CD8-positive, alpha-beta memory T cell (primary cell): Measurements from ENCODE around the gene IGSF10. TPM values are rescaled to one million over a fixed set of nuclear protein-coding genes. Genes with fewer than 3 reads are reported as not detected.
"Not testable (repeated sequence)": the region's sequence is repeated elsewhere in the genome, so short reads cannot be mapped to it uniquely, and the experiment has no call there.

Experiments
- CTCF ChIA-PET: fragments of 350-600 bp; sonication (Branson Sonifier 250); formaldehyde crosslinking; loops from one replicate; lab custom pipeline; 2021; ENCODE audit warnings: antibody characterized with exemption; lab: Charles Lee
- POLR2A ChIA-PET: fragments of 350-600 bp; sonication (Branson Sonifier 250); formaldehyde crosslinking; loops from one replicate; lab custom pipeline; 2021; ENCODE audit warnings: antibody characterized with exemption; lab: Charles Lee
- DNase-seq, 5 donors: peaks; one replicate each; pipeline versions ENCODE4 v3.0.0 to v3.0.0-alpha.2; 2020 to 2022; ENCODE audit warnings: mixed read lengths in 1 of 5
- H3K27ac ChIP-seq: one replicate; pipeline ENCODE4 v1.7.0; 2013; ENCODE audit warnings: low read depth, mild to moderate bottlenecking, low read length, moderate library complexity
- H3K27me3 ChIP-seq: 2 replicates; pipeline ENCODE4 v1.7.0; 2013; ENCODE audit warnings: low read length, mild to moderate bottlenecking; ENCODE audit not compliant: insufficient read depth, poor library complexity, severe bottlenecking
- H3K36me3 ChIP-seq: 2 replicates; pipeline ENCODE4 v1.7.0; 2013; ENCODE audit warnings: mild to moderate bottlenecking, low read length, moderate library complexity; ENCODE audit not compliant: insufficient read depth
- H3K4me1 ChIP-seq: 2 replicates; pipeline ENCODE4 v1.7.0; 2013; ENCODE audit warnings: mild to moderate bottlenecking, low read length, moderate library complexity; ENCODE audit not compliant: insufficient read depth
- H3K4me3 ChIP-seq: 2 replicates; pipeline ENCODE4 v1.7.0; 2013; ENCODE audit warnings: mild to moderate bottlenecking, low read length
- H3K9me3 ChIP-seq: 2 replicates; pipeline ENCODE4 v1.7.0; 2013; ENCODE audit warnings: mild to moderate bottlenecking, low read length
- H3K27ac Mint-ChIP-seq, 8 donors: one replicate each; pipeline ENCODE4 v1.8.0; 2020 to 2021; ENCODE audit warnings: mixed read lengths in 8 of 8, mild to moderate bottlenecking in 6 of 8, inconsistent platforms in 3 of 8, moderate library complexity in 3 of 8
- H3K27me3 Mint-ChIP-seq, 2 donors: one replicate each; pipeline ENCODE4 v1.8.0; 2020 to 2021; ENCODE audit warnings: mixed read lengths in 2 of 2, mild to moderate bottlenecking in 1 of 2, moderate library complexity in 1 of 2
- H3K36me3 Mint-ChIP-seq, 3 donors: one replicate each; pipeline ENCODE4 v1.8.0; 2020 to 2021; ENCODE audit warnings: mixed read lengths in 3 of 3, inconsistent platforms in 1 of 3, mild to moderate bottlenecking in 1 of 3
- H3K4me1 Mint-ChIP-seq, 3 donors: one replicate each; pipeline ENCODE4 v1.8.0; 2020 to 2021; ENCODE audit warnings: mixed read lengths in 3 of 3, inconsistent platforms in 1 of 3, mild to moderate bottlenecking in 1 of 3
- H3K4me3 Mint-ChIP-seq, 7 donors: one replicate each; pipeline ENCODE4 v1.8.0; 2020 to 2021; ENCODE audit warnings: mixed read lengths in 7 of 7, mild to moderate bottlenecking in 6 of 7, moderate library complexity in 4 of 7, inconsistent platforms in 2 of 7
- H3K9me3 Mint-ChIP-seq, 5 donors: one replicate each; pipeline ENCODE4 v1.8.0; 2020 to 2022; ENCODE audit warnings: mixed read lengths in 5 of 5, mild to moderate bottlenecking in 3 of 5, moderate library complexity in 2 of 5, inconsistent platforms in 1 of 5
- polyA plus RNA-seq: library from polyadenylated mRNA; unstranded; fragments of 300-500 nt; fragmentation: Illumina TruSeq; gene quantifications from one replicate; pipeline ENCODE4 v1.2.3, GENCODE V29; 2021
- total RNA-seq, 2 experiments: library from RNA; stranded (reverse); gene quantifications; one replicate each; pipeline ENCODE4 v1.2.3, GENCODE V29; 2021

IGSF10 gene, protein sequence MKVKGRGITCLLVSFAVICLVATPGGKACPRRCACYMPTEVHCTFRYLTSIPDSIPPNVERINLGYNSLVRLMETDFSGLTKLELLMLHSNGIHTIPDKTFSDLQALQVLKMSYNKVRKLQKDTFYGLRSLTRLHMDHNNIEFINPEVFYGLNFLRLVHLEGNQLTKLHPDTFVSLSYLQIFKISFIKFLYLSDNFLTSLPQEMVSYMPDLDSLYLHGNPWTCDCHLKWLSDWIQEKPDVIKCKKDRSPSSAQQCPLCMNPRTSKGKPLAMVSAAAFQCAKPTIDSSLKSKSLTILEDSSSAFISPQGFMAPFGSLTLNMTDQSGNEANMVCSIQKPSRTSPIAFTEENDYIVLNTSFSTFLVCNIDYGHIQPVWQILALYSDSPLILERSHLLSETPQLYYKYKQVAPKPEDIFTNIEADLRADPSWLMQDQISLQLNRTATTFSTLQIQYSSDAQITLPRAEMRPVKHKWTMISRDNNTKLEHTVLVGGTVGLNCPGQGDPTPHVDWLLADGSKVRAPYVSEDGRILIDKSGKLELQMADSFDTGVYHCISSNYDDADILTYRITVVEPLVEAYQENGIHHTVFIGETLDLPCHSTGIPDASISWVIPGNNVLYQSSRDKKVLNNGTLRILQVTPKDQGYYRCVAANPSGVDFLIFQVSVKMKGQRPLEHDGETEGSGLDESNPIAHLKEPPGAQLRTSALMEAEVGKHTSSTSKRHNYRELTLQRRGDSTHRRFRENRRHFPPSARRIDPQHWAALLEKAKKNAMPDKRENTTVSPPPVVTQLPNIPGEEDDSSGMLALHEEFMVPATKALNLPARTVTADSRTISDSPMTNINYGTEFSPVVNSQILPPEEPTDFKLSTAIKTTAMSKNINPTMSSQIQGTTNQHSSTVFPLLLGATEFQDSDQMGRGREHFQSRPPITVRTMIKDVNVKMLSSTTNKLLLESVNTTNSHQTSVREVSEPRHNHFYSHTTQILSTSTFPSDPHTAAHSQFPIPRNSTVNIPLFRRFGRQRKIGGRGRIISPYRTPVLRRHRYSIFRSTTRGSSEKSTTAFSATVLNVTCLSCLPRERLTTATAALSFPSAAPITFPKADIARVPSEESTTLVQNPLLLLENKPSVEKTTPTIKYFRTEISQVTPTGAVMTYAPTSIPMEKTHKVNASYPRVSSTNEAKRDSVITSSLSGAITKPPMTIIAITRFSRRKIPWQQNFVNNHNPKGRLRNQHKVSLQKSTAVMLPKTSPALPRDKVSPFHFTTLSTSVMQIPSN (N-terminal part only)
- total RNA-seq (not detected), polyA plus RNA-seq (not detected)

GRCh38 chr3:151460774-151461450, at the start of gene IGSF10:
IGSF10 (minus strand) TSS chr3:151461061; CDS start chr3:151458709, 2,352 bp downstream.
- no peaks in the 10 kb centered on the region for H3K9me3 ChIP-seq
- ChIA-PET CTCF (interaction anchor here (1.0 kb wide), 1 partner anchor 13 kb away, joined by 3 read pairs; no protein-coding TSS in a partner anchor), POLR2A (no interaction called here)
- DNase-seq = no peak
- Mint-ChIP-seq H3K36me3 (no peaks in the 10 kb centered on the region), H3K4me1 (peaks cover 1 to 4% (median 4%) of the 10 kb centered on the region in 3 donors), H3K27ac (peak within 1 kb of the TSS in 2 of 8 donors; percentile 2 to 64), H3K27me3 (peaks cover 11 to 60% of the 10 kb centered on the region in 2 donors), H3K9me3 (no peaks in the 10 kb centered on the region), H3K4me3 (peak within 1 kb of the TSS in 5 of 7 donors; percentile 33 to 64 (median 44))
- H3K36me3 ChIP-seq = no peaks in the 10 kb centered on the region
- H3K4me3 ChIP-seq = no peak within 1 kb of the TSS
- H3K27ac ChIP-seq = no peak within 1 kb of the TSS
- H3K4me1 ChIP-seq = no peaks in the 10 kb centered on the region
- peaks cover 8% of the 10 kb centered on the region for H3K27me3 ChIP-seq

DNA sequence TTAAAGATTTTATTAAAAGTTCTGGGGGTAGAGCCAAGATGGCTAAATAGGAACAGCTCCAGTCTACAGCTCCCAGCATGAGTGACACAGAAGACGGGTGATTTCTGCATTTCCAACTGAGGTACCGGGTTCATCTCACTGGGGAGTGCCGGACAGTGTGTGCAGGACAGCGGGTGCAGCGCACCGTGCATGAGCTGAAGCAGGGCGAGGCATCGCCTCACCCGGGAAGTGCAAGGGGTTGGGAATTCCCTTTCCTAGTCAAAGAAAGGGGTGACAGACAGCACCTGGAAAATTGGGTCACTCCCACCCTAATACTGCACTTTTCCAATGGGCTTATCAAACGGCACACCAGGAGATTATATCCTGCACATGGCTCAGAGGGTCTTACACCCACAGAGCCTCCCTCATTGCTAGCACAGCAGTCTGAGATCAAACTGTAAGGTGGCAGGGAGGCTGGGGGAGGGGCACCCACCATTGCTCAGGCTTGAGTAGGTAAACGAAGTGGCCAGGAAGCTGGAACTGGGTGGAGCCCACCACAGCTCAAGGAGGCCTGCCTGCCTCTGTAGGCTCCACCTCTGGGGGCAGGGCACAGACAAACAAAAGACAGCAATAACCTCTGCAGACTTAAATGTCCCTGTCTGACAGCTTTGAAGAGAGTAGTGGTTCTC, 48.7 kb upstream of the IGSF10 start:
- H3K4me1 Mint-ChIP-seq, H3K27me3 ChIP-seq, H3K4me3 Mint-ChIP-seq, POLR2A ChIA-PET, H3K36me3 ChIP-seq, H3K4me1 ChIP-seq, H3K36me3 Mint-ChIP-seq, H3K4me3 ChIP-seq, H3K27ac ChIP-seq, CTCF ChIA-PET, DNase-seq, H3K9me3 ChIP-seq: not testable (repeated sequence)
- Mint-ChIP-seq H3K27ac (peak overlapping the region in 1 of 8 donors; percentile 7), H3K27me3 (peaks cover 9 to 15% of the 10 kb centered on the region in 2 donors), H3K9me3 (peaks cover 2 to 13% (median 4%) of the 10 kb centered on the region in 5 donors)

- ChIA-PET POLR2A (no interaction called here), CTCF (no interaction called here)
- no peak overlapping the region for H3K4me3 Mint-ChIP-seq
- Histone ChIP-seq H3K4me3 (no peak overlapping the region), H3K9me3 (no peaks in the 10 kb centered on the region), H3K36me3 (no peaks in the 10 kb centered on the region), H3K27ac (no peak overlapping the region), H3K4me1 (no peaks in the 10 kb centered on the region), H3K27me3 (no peaks in the 10 kb centered on the region)
- DNase-seq = no peak
- H3K27ac Mint-ChIP-seq = no peak overlapping the region
- no peaks in the 10 kb centered on the region for H3K4me1 Mint-ChIP-seq
- H3K9me3 Mint-ChIP-seq = peaks cover 0 to 4% (median 0%) of the 10 kb centered on the region in 5 donors
- H3K36me3 Mint-ChIP-seq = no peaks in the 10 kb centered on the region
- peaks cover 3 to 13% of the 10 kb centered on the region in 2 donors for H3K27me3 Mint-ChIP-seq
Observed at GRCh38 chr3:151504606-151505005, 43.7 kb upstream of the IGSF10 start.

DNA sequence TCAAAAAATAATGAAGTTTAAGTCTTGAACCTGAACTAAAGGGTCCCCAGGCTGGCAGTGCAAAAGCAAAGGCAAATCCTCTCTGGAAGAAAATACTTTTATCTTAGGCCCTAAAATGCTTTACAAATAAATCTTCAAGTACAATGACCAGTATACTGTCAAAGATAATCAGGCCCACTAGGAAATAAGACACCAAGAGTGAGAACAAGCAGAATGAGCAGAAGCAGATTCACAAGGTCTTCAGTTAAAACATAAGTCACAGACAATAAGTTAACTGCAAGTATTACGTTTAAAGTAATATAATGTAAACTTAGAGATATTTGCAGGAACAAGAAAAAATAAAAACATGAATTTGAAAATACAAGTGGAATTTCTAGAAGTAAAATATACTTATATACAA, 42.2 kb upstream of the IGSF10 start:
- Histone ChIP-seq H3K4me3 (no peak overlapping the region), H3K27me3 (no peaks in the 10 kb centered on the region), H3K9me3 (no peaks in the 10 kb centered on the region), H3K27ac (no peak overlapping the region), H3K36me3 (no peaks in the 10 kb centered on the region), H3K4me1 (no peaks in the 10 kb centered on the region)
- no peak overlapping the region for H3K27ac Mint-ChIP-seq
- POLR2A ChIA-PET = no interaction called here
- no peak overlapping the region for H3K4me3 Mint-ChIP-seq
- CTCF ChIA-PET = no interaction called here
- no peaks in the 10 kb centered on the region for H3K4me1 Mint-ChIP-seq
- no peaks in the 10 kb centered on the region for H3K9me3 Mint-ChIP-seq
- H3K27me3 Mint-ChIP-seq = peaks cover 0 to 13% of the 10 kb centered on the region in 2 donors
- no peak for DNase-seq
- H3K36me3 Mint-ChIP-seq = no peaks in the 10 kb centered on the region

DNA sequence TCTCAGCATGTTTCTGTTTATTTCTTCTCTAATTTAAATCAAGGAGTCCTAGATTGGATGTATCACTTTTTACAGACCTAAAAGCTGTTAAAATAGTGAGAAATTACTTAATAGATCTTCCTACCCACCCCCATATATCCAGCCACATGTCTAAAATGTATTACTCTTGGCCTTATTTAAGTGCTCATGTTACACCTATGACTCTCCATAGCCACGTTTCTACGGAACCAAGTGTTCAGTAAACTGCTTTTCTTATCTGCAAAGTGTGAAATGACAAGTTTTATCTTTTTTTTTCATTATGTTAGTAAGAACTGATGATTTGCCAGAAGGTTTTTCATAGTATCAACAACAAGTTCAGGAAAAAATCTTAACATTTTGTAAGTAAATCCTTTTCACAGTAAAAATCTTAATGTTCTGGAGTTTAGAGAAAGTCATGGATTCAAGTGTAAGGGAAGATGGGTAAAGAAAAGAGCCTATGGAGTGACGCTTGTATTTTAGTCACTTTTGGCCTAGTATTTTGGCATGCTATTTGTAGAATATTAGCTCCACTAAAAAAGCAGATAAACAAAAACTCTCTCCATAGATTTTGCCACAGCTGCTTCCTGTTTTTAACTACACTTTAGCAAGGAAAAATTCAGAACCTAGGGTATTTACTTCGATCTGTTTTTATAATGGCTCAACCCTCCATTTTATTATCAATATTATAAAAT, 41.2 kb upstream of the IGSF10 start:
- POLR2A ChIA-PET = no interaction called here

GRCh38 chr3:151501171-151501922, 40.5 kb upstream of the IGSF10 start:
- DNase-seq = no peak
- no peaks in the 10 kb centered on the region for H3K36me3 ChIP-seq
- no peaks in the 10 kb centered on the region for H3K4me1 ChIP-seq
- ChIA-PET POLR2A (no interaction called here), CTCF (interaction anchor here (1.1 kb wide), 1 partner anchor 33 kb away, joined by 3 read pairs; no protein-coding TSS in a partner anchor)
- H3K27ac ChIP-seq = no peak overlapping the region
- Mint-ChIP-seq H3K4me1 (no peaks in the 10 kb centered on the region), H3K4me3 (no peak overlapping the region), H3K27ac (no peak overlapping the region), H3K27me3 (peaks cover 0 to 6% of the 10 kb centered on the region in 2 donors), H3K9me3 (peaks cover 0 to 3% (median 0%) of the 10 kb centered on the region in 5 donors), H3K36me3 (no peaks in the 10 kb centered on the region)
- no peak overlapping the region for H3K4me3 ChIP-seq
- no peaks in the 10 kb centered on the region for H3K27me3 ChIP-seq
- H3K9me3 ChIP-seq = no peaks in the 10 kb centered on the region

More for the DNA sequence above, 41.2 kb upstream of the IGSF10 start:
- Mint-ChIP-seq H3K36me3 (no peaks in the 10 kb centered on the region), H3K27ac (no peak overlapping the region), H3K9me3 (peaks cover 0 to 3% (median 0%) of the 10 kb centered on the region in 5 donors), H3K27me3 (peaks cover 0 to 8% of the 10 kb centered on the region in 2 donors), H3K4me1 (no peaks in the 10 kb centered on the region), H3K4me3 (no peak overlapping the region)
- H3K36me3 ChIP-seq = no peaks in the 10 kb centered on the region
- no peaks in the 10 kb centered on the region for H3K4me1 ChIP-seq
- no peak for DNase-seq
- CTCF ChIA-PET = interaction anchor here (1.1 kb wide), 1 partner anchor 33 kb away, joined by 3 read pairs; no protein-coding TSS in a partner anchor
- no peaks in the 10 kb centered on the region for H3K27me3 ChIP-seq
- no peaks in the 10 kb centered on the region for H3K9me3 ChIP-seq
- no peak overlapping the region for H3K4me3 ChIP-seq
- H3K27ac ChIP-seq = no peak overlapping the region
